Measurements from ENCODE around the gene TSHZ2.

GRCh38 chr20:53346335-53346648 is 374.1 kb downstream of the TSHZ2 start:
- TF ChIP-seq CTCF (conservative IDR thresholded peaks at IDR 0.05; ENCODE audit: low read depth, low read length), result no peak
- no peak for TF ChIP-seq CEBPB (IDR thresholded peaks at IDR 0.05; ENCODE audit: low read depth, low read length)
- no peak for TF ChIP-seq USF2 (IDR thresholded peaks at IDR 0.05; ENCODE audit: low read depth, low read length)
- no peak for TF ChIP-seq SMC3 (IDR thresholded peaks at IDR 0.05; ENCODE audit: low read depth, low read length)
- no peak for TF ChIP-seq MAFK (IDR thresholded peaks at IDR 0.05; ENCODE audit: low read depth, low read length)
- no peak for TF ChIP-seq BHLHE40 (IDR thresholded peaks at IDR 0.05; ENCODE audit: low read depth, low read length)
- TF ChIP-seq NFE2L2 (IDR thresholded peaks at IDR 0.05; ENCODE audit: low read depth, low read length), result no peak
- TF ChIP-seq RAD21 (IDR thresholded peaks at IDR 0.05; ENCODE audit: low read length), result no peak
- no peak for TF ChIP-seq RCOR1 (IDR thresholded peaks at IDR 0.05; ENCODE audit: insufficient replicate concordance, low read length)
- TF ChIP-seq MAZ (IDR thresholded peaks at IDR 0.05; ENCODE audit: borderline replicate concordance, low read depth, low read length), result no peak
- TF ChIP-seq POLR2A (IDR thresholded peaks at IDR 0.05; ENCODE audit: low read depth, low read length), result no peak

Data from IMR-90 (cell line).